NT2/D1 (cell line): ENCODE results near the gene IFT20.

Experiments used
- DNase-seq: peaks from one replicate; pipeline ENCODE4 v3.0.0-alpha.2; 2011; ENCODE audit warnings: low read depth, low spot score
- H3K27me3 ChIP-seq: 2 replicates; pipeline ENCODE4 v1.6.0; 2011; ENCODE audit warnings: mild to moderate bottlenecking; ENCODE audit not compliant: insufficient read length, insufficient read depth
- H3K36me3 ChIP-seq: 2 replicates; pipeline ENCODE4 v1.6.1; 2011; ENCODE audit warnings: mild to moderate bottlenecking, low read length, mixed read lengths; ENCODE audit not compliant: insufficient read depth, insufficient read length
- H3K4me1 ChIP-seq: 2 replicates; pipeline ENCODE4 v1.5.1; 2011; ENCODE audit not compliant: insufficient read depth, insufficient read length
- H3K4me3 ChIP-seq: 2 replicates; pipeline ENCODE4 v1.5.1; 2011; ENCODE audit warnings: low read depth; ENCODE audit not compliant: insufficient read length
- H3K9ac ChIP-seq: 2 replicates; pipeline ENCODE4 v1.6.0; 2011; ENCODE audit warnings: low read depth; ENCODE audit not compliant: insufficient read length
- H3K9me3 ChIP-seq: 2 replicates; pipeline ENCODE4 v1.5.1; 2011; ENCODE audit warnings: mild to moderate bottlenecking, low read length; ENCODE audit not compliant: insufficient read depth
- SUZ12 ChIP-seq: IDR thresholded peaks from 2 replicates; pipeline ENCODE4 v1.6.1; 2011; ENCODE audit not compliant: insufficient read length, insufficient read depth; ENCODE audit errors: extremely low read depth
- YY1 ChIP-seq: IDR thresholded peaks from 2 replicates; pipeline ENCODE4 v1.6.1; 2011; ENCODE audit not compliant: insufficient read length, insufficient read depth
- ZNF274 ChIP-seq: IDR thresholded peaks from 2 replicates; pipeline ENCODE4 v1.6.1; 2011; ENCODE audit warnings: mild to moderate bottlenecking, low read depth, low read length

Gene IFT20

DNA sequence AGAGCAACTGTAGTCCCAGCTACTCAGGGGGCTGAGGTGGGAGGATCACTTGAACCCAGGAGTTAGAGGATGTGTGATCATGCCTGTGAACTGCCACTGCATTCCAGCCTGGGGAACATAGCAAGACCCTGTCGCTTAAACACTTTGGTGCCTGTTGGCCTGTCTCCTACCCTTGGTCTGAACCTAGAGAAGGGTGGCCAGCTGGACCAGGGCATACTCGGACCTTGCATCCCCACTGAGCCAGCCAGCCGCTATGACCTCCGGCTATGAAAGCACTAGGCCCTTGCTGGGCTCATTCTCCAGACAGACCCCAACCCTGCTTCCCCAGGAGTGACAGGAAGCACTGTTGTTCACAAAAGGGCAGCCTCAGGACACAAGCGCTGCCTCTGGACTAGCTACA, 4.6 kb downstream of the IFT20 start:
- TF ChIP-seq YY1 (no peak), SUZ12 (no peak), ZNF274 (no peak)
- no peaks in the 10 kb centered on the region for H3K9me3 ChIP-seq

DNA sequence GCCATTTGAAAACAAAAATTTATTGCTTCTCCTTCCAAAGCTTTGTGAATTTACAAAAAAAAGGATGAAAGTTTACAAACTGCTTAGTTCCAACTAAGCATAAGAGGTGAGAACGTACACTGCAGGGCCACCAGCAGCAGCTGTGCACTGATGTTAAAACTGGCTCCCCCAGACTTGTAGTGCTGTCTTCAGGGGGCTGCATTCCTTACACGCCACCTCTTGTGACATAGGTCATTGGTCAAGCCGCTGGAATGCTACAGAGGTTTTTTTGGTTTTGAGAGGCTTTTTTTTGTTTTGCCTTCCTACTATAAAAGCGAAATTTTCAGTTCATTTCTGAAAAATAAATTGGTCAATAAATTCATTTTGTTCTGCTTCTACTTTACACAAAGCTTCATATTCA, 6.9 kb downstream of the IFT20 start:
- Histone ChIP-seq H3K9ac (no peak overlapping the region), H3K36me3 (peaks cover 64% of the 10 kb centered on the region), H3K4me1 (no peaks in the 10 kb centered on the region)

More for the DNA sequence above, 4.6 kb downstream of the IFT20 start:
- no peak overlapping the region for H3K9ac ChIP-seq
- H3K27me3 ChIP-seq: no peaks in the 10 kb centered on the region
- no peak for DNase-seq
- no peak overlapping the region for H3K4me3 ChIP-seq
- peaks cover 53% of the 10 kb centered on the region for H3K36me3 ChIP-seq
- no peaks in the 10 kb centered on the region for H3K4me1 ChIP-seq

DNA sequence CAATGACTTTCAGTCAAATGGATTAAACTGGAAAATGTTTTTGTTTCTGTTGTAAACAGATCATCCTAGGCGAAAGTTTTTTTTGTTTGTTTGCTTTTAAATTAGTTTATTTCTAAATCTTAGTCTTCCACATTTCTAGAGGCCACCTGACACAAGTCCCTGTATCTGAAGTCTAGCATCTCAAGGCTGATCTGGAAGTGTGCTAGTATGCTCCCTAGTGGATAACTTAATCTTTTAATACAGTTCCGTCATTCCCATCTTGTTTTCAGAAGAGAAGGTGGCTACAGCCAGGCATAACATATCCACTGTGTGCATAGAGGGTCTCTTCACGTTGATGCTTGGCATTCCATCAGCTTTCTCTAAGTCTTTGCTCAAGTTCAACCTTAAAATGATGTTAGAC, 7.6 kb downstream of the IFT20 start:
- H3K9ac ChIP-seq: no peak overlapping the region
- peaks cover 67% of the 10 kb centered on the region for H3K36me3 ChIP-seq
- no peaks in the 10 kb centered on the region for H3K27me3 ChIP-seq
- no peaks in the 10 kb centered on the region for H3K4me1 ChIP-seq
- H3K4me3 ChIP-seq: no peak overlapping the region
- TF ChIP-seq ZNF274 (no peak), SUZ12 (no peak), YY1 (no peak)
- H3K9me3 ChIP-seq: no peaks in the 10 kb centered on the region
- DNase-seq: no peak

More for the DNA sequence above, 6.9 kb downstream of the IFT20 start:
- TF ChIP-seq YY1 (no peak), ZNF274 (no peak), SUZ12 (no peak)
- Histone ChIP-seq H3K4me3 (no peak overlapping the region), H3K9me3 (no peaks in the 10 kb centered on the region), H3K27me3 (no peaks in the 10 kb centered on the region)
- no peak for DNase-seq

DNA sequence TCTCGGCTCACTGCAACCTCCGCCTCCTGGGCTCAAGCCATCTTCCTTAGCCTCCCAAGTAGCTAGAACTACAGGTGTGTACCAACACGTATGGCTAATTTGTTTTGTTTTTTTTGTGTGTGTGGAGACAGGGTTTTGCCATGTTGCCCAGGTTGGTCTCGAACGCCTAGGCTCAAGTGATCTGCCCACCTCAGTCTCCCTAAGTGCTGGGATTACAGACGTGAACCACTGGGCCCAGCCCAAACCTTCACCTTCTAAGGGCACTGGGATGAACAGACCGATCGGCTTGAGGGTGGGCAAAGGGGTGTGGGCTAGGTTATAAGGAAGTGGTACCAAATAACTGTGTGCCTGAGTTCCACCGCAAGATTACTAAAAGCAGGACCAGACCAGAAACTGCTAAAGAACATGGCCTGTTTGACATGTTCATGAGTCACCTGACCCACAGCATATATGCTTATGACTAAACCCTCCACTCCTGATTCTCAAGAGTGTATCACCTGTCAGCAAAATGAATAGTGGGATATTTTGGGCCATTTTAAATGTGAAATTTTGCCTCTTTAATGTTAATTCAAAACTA, 8.2 kb downstream of the IFT20 start:
- DNase-seq: no peak
- no peaks in the 10 kb centered on the region for H3K27me3 ChIP-seq
- H3K9me3 ChIP-seq: no peaks in the 10 kb centered on the region
- no peak overlapping the region for H3K9ac ChIP-seq
- H3K4me1 ChIP-seq: no peaks in the 10 kb centered on the region
- peaks cover 66% of the 10 kb centered on the region for H3K36me3 ChIP-seq
- no peak for TF ChIP-seq SUZ12
- no peak for TF ChIP-seq ZNF274
- no peak for TF ChIP-seq YY1
- no peak overlapping the region for H3K4me3 ChIP-seq

DNA sequence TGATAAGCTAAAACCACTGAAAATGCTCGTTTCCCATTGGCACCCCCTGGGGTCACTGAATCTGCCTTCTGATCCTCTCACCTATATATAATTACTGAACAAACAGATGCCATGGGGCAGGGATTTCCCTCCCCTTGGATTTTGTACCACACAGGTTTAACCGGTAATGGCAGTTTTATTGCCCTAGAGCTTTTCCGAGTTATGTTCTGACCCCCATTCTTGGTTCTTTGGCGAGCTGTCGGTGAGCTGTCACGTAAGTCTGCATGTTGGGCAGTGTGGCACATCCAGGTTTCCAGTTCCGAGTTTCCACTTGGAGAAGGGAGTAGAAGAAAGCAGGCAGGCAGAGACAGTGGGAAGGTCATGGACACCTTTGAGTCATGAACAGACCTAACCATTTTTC, 9.2 kb downstream of the IFT20 start:
- Histone ChIP-seq H3K4me1 (peaks cover 2% of the 10 kb centered on the region), H3K27me3 (no peaks in the 10 kb centered on the region), H3K9ac (no peak overlapping the region), H3K4me3 (no peak overlapping the region), H3K36me3 (peaks cover 63% of the 10 kb centered on the region), H3K9me3 (no peaks in the 10 kb centered on the region)
- TF ChIP-seq ZNF274: no peak
- TF ChIP-seq YY1: no peak
- no peak for TF ChIP-seq SUZ12
- no peak for DNase-seq

DNA sequence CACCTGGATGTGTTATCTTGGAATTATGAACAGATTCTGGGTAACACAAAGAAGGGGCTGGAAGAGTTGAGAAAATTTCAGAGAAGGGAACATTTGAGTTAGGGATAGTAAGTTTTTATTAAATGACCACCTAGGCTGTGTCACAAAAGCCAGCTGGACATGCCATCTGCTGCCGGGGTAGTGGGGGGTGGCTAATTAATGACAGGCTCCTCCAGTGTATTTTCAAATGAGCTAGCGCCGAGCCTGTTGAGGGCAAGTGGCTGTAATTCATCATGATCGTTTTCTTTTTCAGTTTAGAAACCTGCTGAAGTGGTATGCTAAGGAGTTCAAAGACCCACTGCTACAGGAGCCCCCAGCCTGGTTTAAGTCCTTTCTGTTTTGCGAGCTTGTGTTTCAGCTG, 10.1 kb downstream of the IFT20 start:
- H3K36me3 ChIP-seq: peaks cover 63% of the 10 kb centered on the region

DNA sequence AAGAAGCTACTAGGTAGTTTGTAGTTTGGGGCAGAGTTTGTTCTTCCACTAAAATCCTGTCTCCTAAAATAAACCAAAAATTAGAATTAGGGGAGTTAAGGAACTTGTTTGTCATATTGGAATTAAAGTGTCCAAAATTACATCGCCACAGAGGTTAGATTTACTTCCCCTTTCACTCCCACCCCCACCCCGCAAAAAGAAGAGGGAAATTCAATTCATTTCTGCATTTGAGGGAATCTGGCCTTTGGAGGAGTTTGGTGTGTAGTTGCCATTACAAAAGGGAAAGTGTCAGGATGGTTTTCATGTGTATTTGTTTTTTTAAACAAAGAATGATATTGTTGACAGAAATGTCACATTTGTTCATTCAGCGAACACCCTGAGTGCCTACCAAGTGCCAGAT, 10.5 kb downstream of the IFT20 start:
- H3K4me3 ChIP-seq: no peak overlapping the region
- H3K4me1 ChIP-seq: peaks cover 2% of the 10 kb centered on the region
- H3K36me3 ChIP-seq: peaks cover 63% of the 10 kb centered on the region
- no peaks in the 10 kb centered on the region for H3K27me3 ChIP-seq
- no peak for DNase-seq
- no peaks in the 10 kb centered on the region for H3K9me3 ChIP-seq
- TF ChIP-seq YY1 (no peak), ZNF274 (no peak), SUZ12 (no peak)
- H3K9ac ChIP-seq: no peak overlapping the region

More for the DNA sequence above, 10.1 kb downstream of the IFT20 start:
- no peaks in the 10 kb centered on the region for H3K9me3 ChIP-seq
- H3K27me3 ChIP-seq: no peaks in the 10 kb centered on the region
- H3K4me3 ChIP-seq: no peak overlapping the region
- no peak overlapping the region for H3K9ac ChIP-seq
- no peak for TF ChIP-seq SUZ12
- no peak for TF ChIP-seq YY1
- TF ChIP-seq ZNF274: no peak
- H3K4me1 ChIP-seq: peaks cover 2% of the 10 kb centered on the region
- no peak for DNase-seq
